GM18951 (cell line): ENCODE measurements around the gene MAT2A.
"Not testable (repeated sequence)": the region's sequence is repeated elsewhere in the genome, so short reads cannot be mapped to it uniquely, and the experiment has no call there.

ENCODE experiments used
- POLR2A ChIP-seq: IDR thresholded peaks from 4 replicates; pipeline ENCODE4 v1.6.1; 2011; ENCODE audit warnings: mild to moderate bottlenecking; ENCODE audit not compliant: insufficient read length, insufficient read depth; ENCODE audit errors: extremely low read depth
- in situ Hi-C: fragments of 300-500 bp; cut with MboI; formaldehyde crosslinking; loops from one replicate; pipeline ENCODE4 v1.12.0; 2022; ENCODE audit warnings: low sequenced_read_pairs, mixed read lengths, inconsistent platforms; ENCODE audit not compliant: unreplicated experiment

Gene MAT2A

DNA sequence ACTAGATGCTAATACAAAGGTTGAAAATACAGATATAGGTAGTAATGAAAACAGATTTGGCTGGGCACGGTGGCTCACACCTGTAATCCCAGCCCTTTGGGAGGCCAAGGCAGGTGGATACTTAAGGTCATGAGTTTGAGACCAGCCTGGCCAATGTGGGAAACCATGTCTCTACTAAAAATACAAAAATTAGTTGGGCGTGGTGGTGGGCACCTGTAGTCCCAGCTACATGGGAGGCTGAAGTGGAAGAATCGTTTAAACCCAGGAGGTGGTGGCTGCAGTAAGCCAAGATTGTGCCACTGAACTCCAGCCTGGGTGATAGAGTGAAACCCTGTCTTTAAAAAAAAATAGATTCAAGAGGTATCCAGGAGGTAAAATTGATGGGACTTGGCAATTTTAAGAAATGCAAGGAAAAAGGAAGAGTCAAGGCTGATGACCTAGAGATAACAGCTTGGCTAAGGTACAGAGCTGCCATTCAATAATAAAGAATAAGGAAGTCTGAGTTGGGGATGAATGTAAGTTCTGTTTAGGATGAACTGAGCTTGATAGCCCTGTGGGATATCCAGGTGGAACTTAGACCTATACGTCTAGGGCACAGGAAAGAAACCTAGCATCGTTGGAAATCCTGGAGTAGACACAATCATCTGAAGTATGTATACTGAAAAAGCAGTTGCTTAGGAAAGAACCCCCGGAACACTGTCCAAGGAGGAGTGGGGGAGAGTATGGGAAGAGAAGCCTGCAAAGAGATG lies 9.1 kb downstream of the MAT2A start:
- TF ChIP-seq POLR2A, result no peak

DNA sequence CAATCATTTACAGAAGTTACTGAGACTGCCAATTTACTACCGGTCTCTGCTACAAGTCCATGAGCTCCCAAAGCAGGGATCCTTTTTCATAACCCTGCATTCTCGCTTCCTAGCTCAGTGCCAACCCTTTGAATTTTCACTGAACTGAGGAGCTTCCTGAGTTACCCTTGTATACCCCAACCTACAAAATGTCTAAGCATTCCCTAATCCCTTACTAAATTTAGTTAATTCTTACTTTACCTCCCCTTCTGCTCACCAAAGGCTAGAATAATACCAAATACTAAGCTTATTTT lies 9.6 kb downstream of the MAT2A start:
- in situ Hi-C loops, result no loop called here
- TF ChIP-seq POLR2A, result no peak

More for the DNA sequence above, 9.1 kb downstream of the MAT2A start:
- in situ Hi-C loops, result no loop called here

DNA sequence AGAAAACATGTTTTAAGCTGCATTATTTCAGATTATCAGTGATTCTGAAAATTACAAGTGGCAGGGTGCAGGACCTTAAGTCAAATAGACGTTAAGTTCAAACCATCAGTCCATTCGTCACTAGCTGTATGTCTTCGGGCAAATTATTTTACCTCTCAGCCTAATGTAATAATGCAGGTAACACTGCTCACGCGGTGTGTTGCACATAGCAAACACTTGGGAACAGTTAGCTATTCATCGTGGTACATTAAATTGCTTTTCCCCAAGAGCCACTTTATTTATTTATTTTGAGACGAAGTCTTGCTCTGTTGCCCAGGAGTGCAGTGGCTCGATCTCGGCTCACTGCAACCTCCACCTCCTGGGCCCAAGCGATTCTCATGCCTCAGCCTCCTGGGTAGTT lies 10.1 kb downstream of the MAT2A start:
- in situ Hi-C loops, result no loop called here
- TF ChIP-seq POLR2A, result no peak

DNA sequence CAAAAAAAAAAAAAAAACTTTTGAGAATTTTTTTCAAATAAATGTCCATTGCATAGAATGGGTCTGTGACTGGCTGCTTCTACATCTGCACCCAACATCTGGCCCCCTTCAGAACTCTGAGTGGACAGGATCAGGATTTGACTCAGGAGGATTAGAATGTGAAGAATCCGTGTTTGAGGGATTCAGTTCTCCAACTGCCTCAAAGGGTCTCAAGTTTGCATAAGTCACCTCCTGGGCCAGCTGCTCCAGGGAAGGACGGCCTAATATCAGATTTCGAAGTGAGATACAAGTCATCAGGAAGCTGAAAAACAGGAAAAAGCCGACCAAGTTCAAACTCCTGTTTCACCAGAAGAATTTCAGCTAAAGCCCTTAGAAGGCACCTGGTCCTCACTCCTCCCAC lies 10.9 kb downstream of the MAT2A start:
- no peak for TF ChIP-seq POLR2A
- in situ Hi-C loops, result loop anchor here (5.0 kb wide), 1 partner anchor 128 kb away; no protein-coding TSS in a partner anchor

DNA sequence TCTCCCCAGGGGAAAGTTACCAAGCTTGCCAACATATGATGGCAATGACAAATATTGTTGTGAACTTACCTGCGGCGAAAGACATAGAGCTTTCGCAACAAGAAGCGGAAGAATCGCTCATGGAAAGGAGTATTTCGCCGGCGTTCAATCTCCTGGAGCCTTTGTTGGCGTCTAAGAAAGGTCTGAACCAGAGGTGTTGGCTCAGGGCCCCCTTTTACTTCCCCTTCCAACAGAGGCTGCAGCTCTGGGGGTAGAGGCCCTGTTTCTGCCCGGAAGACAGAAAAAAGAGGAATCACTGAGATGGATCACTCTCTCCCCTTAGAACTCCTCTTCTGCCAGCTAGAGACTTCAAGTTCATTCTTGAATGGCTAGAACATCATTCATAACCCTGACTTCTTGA lies 11.5 kb downstream of the MAT2A start:
- no peak for TF ChIP-seq POLR2A
- in situ Hi-C loops, result loop anchor here (5.0 kb wide), 1 partner anchor 128 kb away; no protein-coding TSS in a partner anchor

DNA sequence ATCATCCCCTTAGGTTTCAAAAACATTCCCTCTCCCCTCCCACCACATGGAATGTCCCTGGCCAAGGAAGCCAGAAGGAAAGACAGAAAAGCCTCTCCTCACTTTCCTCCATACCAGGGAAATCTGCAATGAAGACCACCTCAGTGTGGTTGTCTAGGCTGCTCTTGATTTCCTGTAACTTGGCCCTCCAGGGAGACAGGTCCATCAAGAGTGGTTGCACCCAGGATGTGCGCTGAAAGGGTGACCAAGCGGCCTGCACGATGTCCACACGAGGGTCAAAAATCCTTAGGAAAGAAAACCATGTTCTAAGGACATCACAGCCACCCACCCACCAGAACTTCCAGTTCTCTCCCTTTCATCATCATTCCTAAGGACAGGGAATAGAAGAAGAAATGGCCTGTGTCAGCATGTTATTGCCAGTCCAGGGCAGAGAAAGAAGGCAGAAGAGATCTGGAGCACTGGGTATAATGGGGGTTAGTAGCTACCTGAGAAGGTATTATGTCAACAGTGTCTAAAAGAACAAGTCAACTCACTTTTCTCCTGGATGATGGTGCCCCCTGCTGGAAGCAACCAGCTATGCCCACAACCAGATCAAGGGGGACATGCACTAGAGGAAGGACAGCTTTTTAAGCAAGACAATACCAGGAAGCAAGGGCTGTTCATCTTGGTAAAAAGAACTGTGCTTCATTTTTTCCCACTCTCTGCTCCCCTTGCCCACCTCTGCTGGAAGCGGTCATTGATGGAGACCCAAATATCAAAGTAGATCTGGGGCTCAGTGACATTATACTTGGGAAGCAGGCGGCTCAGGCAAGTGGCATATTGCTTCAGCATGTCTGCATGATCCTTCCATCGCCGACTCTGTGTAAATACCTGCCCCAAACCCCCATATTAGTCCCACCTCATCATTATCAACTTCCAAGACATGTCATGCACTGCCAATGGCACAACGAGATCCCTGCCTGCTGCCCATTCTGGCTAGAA lies 13.0 kb downstream of the MAT2A start:
- TF ChIP-seq POLR2A, result no peak
- in situ Hi-C loops, result loop anchor here (5.0 kb wide), 1 partner anchor 130 kb away; no protein-coding TSS in a partner anchor

DNA sequence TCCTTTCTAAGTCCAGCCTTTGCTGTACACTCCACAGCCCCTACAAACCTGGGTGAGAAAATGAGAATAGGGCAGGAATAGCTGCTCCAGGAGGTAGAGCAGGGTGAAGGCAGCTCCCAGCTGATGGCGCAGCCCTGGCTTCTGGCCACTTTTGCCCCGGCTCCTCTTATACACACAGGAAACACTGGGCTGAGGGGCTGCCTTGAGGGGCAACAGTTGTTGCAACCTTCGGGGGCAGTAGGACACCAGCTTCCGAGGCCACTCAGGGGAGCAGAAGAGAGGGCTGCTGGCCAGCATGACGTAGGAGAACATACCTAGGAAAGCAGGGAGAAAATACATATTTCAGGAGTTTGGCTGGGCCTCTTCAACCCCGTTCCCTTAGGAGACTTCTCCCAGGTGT lies 14.2 kb downstream of the MAT2A start:
- in situ Hi-C loops, result loop anchor here (5.0 kb wide), 1 partner anchor 131 kb away; no protein-coding TSS in a partner anchor
- no peak for TF ChIP-seq POLR2A

DNA sequence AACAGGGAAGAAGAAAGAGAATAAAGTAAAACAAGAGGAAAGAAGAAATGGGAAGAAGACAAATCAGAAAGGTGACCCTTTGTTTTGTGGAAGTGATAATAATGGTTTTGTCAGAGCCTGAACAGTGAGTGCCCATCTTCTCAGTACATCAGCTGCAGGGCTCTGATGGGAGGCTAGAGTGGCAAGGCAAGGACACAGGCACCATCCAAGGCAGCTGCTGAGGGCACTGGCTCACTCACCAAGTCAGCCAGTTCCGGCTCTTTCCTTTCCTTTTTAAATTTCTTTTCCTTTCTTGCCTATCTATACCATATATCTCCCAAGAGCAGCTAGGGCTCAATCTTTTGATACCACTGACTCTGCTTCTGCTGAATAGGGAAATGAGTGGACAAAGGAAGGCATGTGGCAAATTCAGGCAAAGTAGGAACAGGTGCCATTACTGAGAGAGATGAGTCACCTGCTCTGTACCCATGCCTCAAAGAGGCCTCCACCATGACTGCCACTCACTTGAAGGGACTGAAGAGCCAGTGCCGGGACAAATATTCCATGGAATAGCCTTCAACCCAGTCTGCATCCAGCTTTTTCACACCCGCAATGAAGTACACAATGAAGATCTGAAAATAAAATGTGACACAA lies 16.1 kb downstream of the MAT2A start:
- in situ Hi-C loops, result loop anchor here (5.0 kb wide), 1 partner anchor 133 kb away; no protein-coding TSS in a partner anchor
- TF ChIP-seq POLR2A, result no peak

DNA sequence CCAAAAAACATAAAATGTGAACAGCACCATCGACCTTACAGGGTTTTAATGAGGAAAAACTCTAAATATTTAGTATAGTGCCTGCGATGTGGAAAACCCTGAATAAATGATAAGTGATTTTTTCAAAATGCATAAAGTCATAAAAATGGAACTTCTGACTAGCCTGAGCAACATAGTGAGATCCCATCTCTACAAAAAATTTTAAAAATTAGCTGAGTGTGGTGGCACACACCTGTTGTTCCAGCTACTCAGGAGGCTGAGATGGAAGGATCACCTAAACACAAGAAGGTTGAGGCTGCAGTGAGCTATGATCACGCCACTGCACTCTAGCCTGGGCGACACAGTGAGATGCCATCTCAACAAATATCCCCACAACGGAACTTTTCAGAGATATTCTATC lies 18.2 kb downstream of the MAT2A start:
- TF ChIP-seq POLR2A, result no peak
- in situ Hi-C loops, result no loop called here

DNA sequence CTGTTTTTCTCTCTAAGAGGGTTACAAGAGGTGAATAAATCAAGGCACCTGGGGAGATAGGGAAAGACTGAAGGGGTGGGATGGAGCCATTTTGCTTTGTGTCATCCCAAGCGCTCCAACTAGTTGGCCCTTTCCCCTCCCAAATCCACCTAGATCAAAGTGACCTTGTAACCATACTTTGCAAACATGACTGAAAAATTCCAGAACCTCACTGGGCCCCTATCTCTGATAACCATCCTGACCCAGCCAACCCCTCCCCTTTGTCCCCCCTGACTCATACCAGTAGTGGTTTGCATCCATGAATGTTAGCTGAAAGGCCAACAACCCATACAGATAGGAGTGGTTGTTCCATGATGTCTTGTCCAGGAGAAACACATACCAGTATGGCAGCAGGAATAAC lies 19.2 kb downstream of the MAT2A start:
- in situ Hi-C loops, result no loop called here
- no peak for TF ChIP-seq POLR2A

DNA sequence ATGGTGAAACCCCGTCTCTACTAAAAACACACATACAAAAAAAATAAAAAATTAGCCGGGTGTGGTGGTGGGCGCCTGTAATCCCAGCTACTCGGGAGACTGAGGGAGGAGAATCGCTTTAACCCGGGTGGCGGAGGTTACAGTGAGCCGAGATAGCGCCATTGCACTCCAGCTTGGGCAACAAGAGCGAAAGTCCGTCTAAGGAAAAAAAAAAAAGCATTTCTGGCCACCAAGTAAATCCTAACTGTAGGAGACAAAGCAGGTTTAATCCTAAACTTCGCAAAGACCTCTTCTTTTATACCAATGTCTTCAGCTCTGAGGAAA lies 21.4 kb downstream of the MAT2A start:
- in situ Hi-C loops, result not testable (repeated sequence)

DNA sequence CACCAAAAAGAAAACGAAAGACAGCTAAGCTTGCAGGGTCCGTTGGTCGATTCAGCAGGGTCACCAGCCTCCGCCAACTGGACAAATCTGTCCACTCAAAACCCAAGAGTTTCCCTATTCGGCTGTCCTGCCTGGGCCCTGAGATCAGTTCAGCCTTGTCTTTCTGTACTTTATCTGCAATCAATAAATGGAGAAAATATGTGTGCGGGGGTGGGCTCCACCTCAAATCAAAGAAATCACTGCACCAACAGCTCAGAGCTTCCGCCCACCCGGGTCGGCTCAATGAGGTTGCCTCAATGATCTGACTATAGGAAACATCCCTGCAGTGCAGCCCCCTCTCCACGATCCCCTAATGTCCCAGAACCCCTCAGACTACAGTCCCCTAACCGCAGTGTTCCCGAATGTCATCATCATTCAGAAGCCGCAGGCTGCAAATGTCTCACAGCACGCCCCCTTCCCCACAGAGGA lies 21.9 kb downstream of the MAT2A start:
- in situ Hi-C loops, result no loop called here

More for the DNA sequence above, 21.9 kb downstream of the MAT2A start:
- no peak for TF ChIP-seq POLR2A
